22Rv1 (cell line): Measurements from ENCODE around the gene FBXW8.

Experiments
- ZFX ChIP-seq: fragments of 450-650 bp; IDR thresholded peaks from 2 replicates; pipeline ENCODE4 v1.6.1; 2017; ENCODE audit warnings: antibody characterized with exemption, borderline replicate concordance
- TF ChIP-seq, protein P1 (sequence below): fragments of 450-650 bp; IDR thresholded peaks from 2 replicates; pipeline ENCODE4 v1.5.1; 2017; ENCODE audit warnings: mild to moderate bottlenecking

DNA sequence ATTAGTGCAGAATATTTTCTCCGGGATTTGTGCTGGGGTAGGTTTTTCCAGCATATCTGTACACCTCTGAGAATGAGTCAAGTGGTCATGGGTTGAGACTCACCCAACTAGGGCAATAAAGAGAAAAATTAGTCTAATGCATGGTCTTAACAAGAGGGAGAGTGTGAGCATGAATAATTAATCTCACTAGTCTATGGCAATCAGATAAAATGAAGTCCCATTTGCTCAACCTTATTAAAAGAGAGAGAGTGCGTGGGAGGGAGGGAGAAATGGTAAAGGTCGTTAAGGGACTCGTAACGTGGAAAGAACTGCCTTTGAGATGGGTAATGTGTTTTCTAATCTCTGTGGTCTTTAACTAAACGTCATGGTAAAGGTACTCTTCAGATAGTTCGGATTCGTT lies 96.8 kb downstream of the FBXW8 start:
- TF ChIP-seq, protein P1, sequence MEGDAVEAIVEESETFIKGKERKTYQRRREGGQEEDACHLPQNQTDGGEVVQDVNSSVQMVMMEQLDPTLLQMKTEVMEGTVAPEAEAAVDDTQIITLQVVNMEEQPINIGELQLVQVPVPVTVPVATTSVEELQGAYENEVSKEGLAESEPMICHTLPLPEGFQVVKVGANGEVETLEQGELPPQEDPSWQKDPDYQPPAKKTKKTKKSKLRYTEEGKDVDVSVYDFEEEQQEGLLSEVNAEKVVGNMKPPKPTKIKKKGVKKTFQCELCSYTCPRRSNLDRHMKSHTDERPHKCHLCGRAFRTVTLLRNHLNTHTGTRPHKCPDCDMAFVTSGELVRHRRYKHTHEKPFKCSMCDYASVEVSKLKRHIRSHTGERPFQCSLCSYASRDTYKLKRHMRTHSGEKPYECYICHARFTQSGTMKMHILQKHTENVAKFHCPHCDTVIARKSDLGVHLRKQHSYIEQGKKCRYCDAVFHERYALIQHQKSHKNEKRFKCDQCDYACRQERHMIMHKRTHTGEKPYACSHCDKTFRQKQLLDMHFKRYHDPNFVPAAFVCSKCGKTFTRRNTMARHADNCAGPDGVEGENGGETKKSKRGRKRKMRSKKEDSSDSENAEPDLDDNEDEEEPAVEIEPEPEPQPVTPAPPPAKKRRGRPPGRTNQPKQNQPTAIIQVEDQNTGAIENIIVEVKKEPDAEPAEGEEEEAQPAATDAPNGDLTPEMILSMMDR, result no peak
- TF ChIP-seq ZFX, result no peak
